HG03442 (cell line): ENCODE measurements around the gene CXorf49.
"Not testable (repeated sequence)": the region's sequence is repeated elsewhere in the genome, so short reads cannot be mapped to it uniquely, and the experiment has no call there.

Experiments used
- ATAC-seq: cut with Tn5 transposase; IDR thresholded peaks from one replicate; pipeline ENCODE4 v1.9.1; 2021; ENCODE audit warnings: mild to moderate bottlenecking, moderate library complexity; ENCODE audit not compliant: unreplicated experiment

CXorf49 gene

GRCh38 chrX:71675636-71676035 is 42.4 kb downstream of the CXorf49 start:
- ATAC-seq: not testable (repeated sequence)

GRCh38 chrX:71671938-71672337 is 46.1 kb downstream of the CXorf49 start:
- no peak for ATAC-seq

GRCh38 chrX:71671043-71671780 is 46.9 kb downstream of the CXorf49 start:
- ATAC-seq: no peak

- ATAC-seq: not testable (repeated sequence)
Observed at GRCh38 chrX:71669947-71670346, 48.1 kb downstream of the CXorf49 start.

GRCh38 chrX:71669492-71669891 is 48.6 kb downstream of the CXorf49 start:
- ATAC-seq: no peak

GRCh38 chrX:71668248-71668595 is 49.9 kb downstream of the CXorf49 start:
- no peak for ATAC-seq

- no peak for ATAC-seq
Observed at GRCh38 chrX:71667328-71668247, 50.5 kb downstream of the CXorf49 start, which contains the start of gene LOC101059915. TSS of gene LOC101059915 (plus strand) at chrX:71667546.

- ATAC-seq: no peak
Observed at GRCh38 chrX:71666240-71667223, 51.6 kb downstream of the CXorf49 start.

GRCh38 chrX:71665747-71666146 is 52.3 kb downstream of the CXorf49 start:
- no peak for ATAC-seq

GRCh38 chrX:71664889-71665491 is 53.1 kb downstream of the CXorf49 start:
- no peak for ATAC-seq
